Occipital lobe (tissue), 3 donors: Measurements from ENCODE around the gene COPZ1. TPM values are rescaled to one million over a fixed set of nuclear protein-coding genes. Genes with fewer than 3 reads are reported as not detected.

Source experiments
- DNase-seq: peaks from one replicate; lab custom pipeline; 2025; lab: John Stamatoyannopoulos, UW
- small RNA-seq: library from RNA; depleted of rRNA; stranded (forward); fragments of <200 nt; gene quantifications from one replicate; pipeline ENCODE3, GENCODE V24; 2014
- total RNA-seq: library from RNA; depleted of rRNA; stranded (reverse); fragments of >200 nt; gene quantifications from one replicate; pipeline ENCODE4 v1.2.3, GENCODE V29; 2014

COPZ1 gene
- total RNA-seq, 1 donor from 2014 or later, result 47.1 TPM

GRCh38 chr12:54393743-54394142 is 68.8 kb downstream of the COPZ1 start:
- DNase-seq, result no peak

GRCh38 chr12:54394281-54394719 is 69.4 kb downstream of the COPZ1 start:
- DNase-seq, result peak; percentile 31

- no peak for DNase-seq
Observed at GRCh38 chr12:54394986-54395385, 70.1 kb downstream of the COPZ1 start.

GRCh38 chr12:54395545-54395944 is 70.6 kb downstream of the COPZ1 start:
- DNase-seq, result no peak

DNA sequence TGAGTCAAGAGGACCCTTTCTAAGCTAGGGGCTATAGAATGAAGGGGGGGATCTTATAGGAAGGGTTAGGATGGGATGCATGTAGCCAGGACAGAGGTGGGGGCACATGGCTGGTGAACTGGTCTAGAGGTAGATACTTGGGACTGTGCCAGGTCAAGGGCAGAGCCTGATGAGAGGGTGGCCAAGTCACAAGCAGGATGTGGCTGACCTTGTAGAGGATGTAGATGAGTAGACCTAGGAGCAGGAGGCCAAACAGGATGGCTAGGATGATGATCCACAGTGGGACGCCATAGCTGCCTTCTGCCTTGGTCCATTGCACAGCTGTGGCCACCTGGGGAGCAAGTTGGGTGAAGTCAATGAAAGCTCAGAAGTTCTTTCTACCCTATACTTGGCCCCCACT is 72.2 kb downstream of the COPZ1 start:
- DNase-seq, result no peak

GRCh38 chr12:54398218-54398617 is 73.3 kb downstream of the COPZ1 start:
- no peak for DNase-seq

GRCh38 chr12:54398995-54399793 is 74.3 kb downstream of the COPZ1 start:
- peak; percentile 67 for DNase-seq

DNA sequence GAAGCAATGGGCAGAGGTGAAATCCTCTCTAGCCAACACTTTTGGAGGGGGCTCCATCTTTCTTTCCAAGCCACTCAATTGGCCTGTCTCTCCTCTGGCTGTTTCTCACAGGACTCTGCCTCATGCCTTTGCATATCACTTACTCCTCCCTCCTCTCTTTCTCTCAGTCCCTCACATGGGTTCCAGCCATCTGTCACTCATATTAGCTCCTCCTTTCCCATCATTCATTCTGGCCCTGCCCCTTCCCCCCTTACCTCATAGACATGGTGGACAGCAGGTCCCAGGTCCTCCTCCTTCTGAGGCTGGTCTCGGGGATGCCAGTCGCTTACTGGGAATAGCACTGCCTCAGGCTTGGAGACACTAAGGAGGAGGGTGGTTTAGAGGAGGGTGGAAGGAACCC is 76.2 kb downstream of the COPZ1 start:
- no peak for DNase-seq

Small RNA genes within 50 kb of the gene (small RNA-seq; reads per million reads assigned to genes)
- gene MIR148B, result 327 reads per million, percentile 97 among the genes with 10 or more reads in this experiment
- gene RN7SL744P, result not detected
- gene RNU6-950P, result not detected

Other genes starting within 250 kb of the COPZ1 start
- 42.0 TPM for gene SMUG1, start 136.1 kb upstream of the COPZ1 start, total RNA-seq
- 104 TPM for gene CBX5, start 45.0 kb upstream of the COPZ1 start, total RNA-seq
- gene HNRNPA1, start 44.4 kb upstream of the COPZ1 start, total RNA-seq, result 524 TPM
- 0.62 TPM for gene NFE2, start 24.1 kb upstream of the COPZ1 start, total RNA-seq
- gene GPR84, start 39.4 kb downstream of the COPZ1 start, total RNA-seq, result 0.16 TPM
- 1.1 TPM for gene ZNF385A, start 59.6 kb downstream of the COPZ1 start, total RNA-seq
- 5.1 TPM for gene ITGA5, start 94.1 kb downstream of the COPZ1 start, total RNA-seq
- gene GTSF1, start 148.5 kb downstream of the COPZ1 start, total RNA-seq, result 1.9 TPM
- 8.1 TPM for gene NCKAP1L, start 172.6 kb downstream of the COPZ1 start, total RNA-seq
- gene PDE1B, start 224.5 kb downstream of the COPZ1 start, total RNA-seq, result 6.6 TPM